HCT116 (cell line): Measurements from ENCODE around the gene CDYL2. TPM values are rescaled to one million over a fixed set of nuclear protein-coding genes. Genes with fewer than 3 reads are reported as not detected.

Source experiments
- ATAC-seq: fragments of 200-7000 bp; cut with Tn5 transposase; 2 replicates; pipeline ENCODE4 v1.9.1; 2020; ENCODE audit warnings: mild to moderate bottlenecking, moderate library complexity
- BruUV-seq: library from RNA; stranded (reverse); fragments of 400-500 nt; replicated peaks from 2 replicates; lab custom pipeline; 2021; lab: Mats Ljungman, UMichigan
- CTCF ChIA-PET: fragments of 300-600 bp; sonication (Branson Sonifier 250); formaldehyde crosslinking; loops from one replicate; lab custom pipeline; 2021; ENCODE audit warnings: antibody characterized with exemption; lab: Charles Lee
- POLR2A ChIA-PET: fragments of 300-600, 350-600 bp; sonication (Branson Sonifier 250); formaldehyde crosslinking; loops from one replicate; lab custom pipeline; 2021; ENCODE audit warnings: antibody characterized with exemption; lab: Charles Lee
- RAD21 ChIA-PET, 2 experiments: fragments of 300-600 bp; sonication (Branson Sonifier 250); formaldehyde crosslinking; loops; one replicate each; lab custom pipeline; 2023; ENCODE audit warnings: low total read pairs in 2 of 2; ENCODE audit not compliant: uncharacterized antibody in 2 of 2, unreplicated experiment in 2 of 2, low non-redundant PET in 1 of 2; lab: Charles Lee
- DNase-seq: peaks from one replicate; pipeline ENCODE4 v3.0.0-alpha.2; 2010; ENCODE audit warnings: low read depth, low spot score
- H2AFZ ChIP-seq: fragments of 200-600 bp; shearing (Covaris generic), sonication (generic); 2 replicates; pipeline ENCODE4 v1.6.1; 2017; ENCODE audit warnings: low read depth, mixed run types, mixed read lengths, antibody characterized with exemption, low read length; ENCODE audit not compliant: poor library complexity, severe bottlenecking
- H3K27ac ChIP-seq: 2 replicates; pipeline ENCODE4 v1.5.1; 2012; ENCODE audit warnings: low read depth, low read length
- H3K27me3 ChIP-seq: fragments of 200-600 bp; sonication (generic); 2 replicates; pipeline ENCODE4 v1.6.1; 2016; ENCODE audit warnings: mixed run types, low read length, mixed read lengths; ENCODE audit not compliant: insufficient read depth
- H3K36me3 ChIP-seq, 2 experiments: fragments of 200-500 bp in 1 of 2; fragments of 200-600 bp in 1 of 2; sonication (Bioruptor generic) in 1 of 2; sonication (generic) in 1 of 2; 2 replicates each; pipeline versions ENCODE4 v1.5.1 to v1.6.1; 2014 to 2016; ENCODE audit warnings: low read length in 2 of 2, inconsistent platforms in 1 of 2, mixed read lengths in 1 of 2, mixed run types in 1 of 2; ENCODE audit not compliant: insufficient read depth in 2 of 2, control insufficient read depth in 1 of 2
- H3K4me1 ChIP-seq, 2 experiments: fragments of 200-600 bp in 1 of 2; sonication (generic) in 1 of 2; 2 replicates each; pipeline versions ENCODE4 v1.5.1 to v1.6.1; 2012 to 2017; ENCODE audit warnings: low read length in 2 of 2, inconsistent platforms in 1 of 2, mild to moderate bottlenecking in 1 of 2, mixed read lengths in 1 of 2, mixed run types in 1 of 2, moderate library complexity in 1 of 2; ENCODE audit not compliant: insufficient read depth in 2 of 2, control insufficient read depth in 1 of 2
- H3K4me2 ChIP-seq: fragments of 200-600 bp; sonication (generic); 2 replicates; pipeline ENCODE4 v1.6.1; 2017; ENCODE audit warnings: mixed run types, low read length, mixed read lengths
- H3K4me3 ChIP-seq, 2 experiments: fragments of 200-600 bp in 1 of 2; sonication (generic) in 1 of 2; replicated peaks in 1 of 2; 2 replicates each; pipeline ENCODE4 v1.5.1; 2011 to 2016; ENCODE audit warnings: low read length in 2 of 2, control low read depth in 1 of 2, low read depth in 1 of 2, mild to moderate bottlenecking in 1 of 2, mixed read lengths in 1 of 2, mixed run types in 1 of 2
- H3K79me2 ChIP-seq: fragments of 200-600 bp; sonication (generic); 2 replicates; pipeline ENCODE4 v1.6.1; 2017; ENCODE audit warnings: mild to moderate bottlenecking, mixed run types, low read length, moderate library complexity, mixed read lengths; ENCODE audit not compliant: insufficient read depth
- H3K9ac ChIP-seq: fragments of 200-600 bp; sonication (generic); 2 replicates; pipeline ENCODE4 v1.6.1; 2016; ENCODE audit warnings: low read length, mixed read lengths
- H3K9me2 ChIP-seq: fragments of 200-600 bp; sonication (generic), shearing (Covaris generic); 2 replicates; pipeline ENCODE4 v1.6.1; 2017; ENCODE audit warnings: mixed run types, mild to moderate bottlenecking, moderate library complexity; ENCODE audit not compliant: insufficient read depth
- H3K9me3 ChIP-seq, 2 experiments: fragments of 200-500 bp in 1 of 2; fragments of 200-600 bp in 1 of 2; sonication (Bioruptor generic) in 1 of 2; sonication (generic) in 1 of 2; 2 replicates each; pipeline ENCODE4 v1.6.1; 2014 to 2017; ENCODE audit warnings: low read length in 2 of 2, mixed read lengths in 2 of 2, inconsistent platforms in 1 of 2, low read depth in 1 of 2, mild to moderate bottlenecking in 1 of 2, mixed run types in 1 of 2, moderate library complexity in 1 of 2; ENCODE audit not compliant: control insufficient read depth in 1 of 2, insufficient read depth in 1 of 2
- H4K20me1 ChIP-seq: fragments of 200-600 bp; sonication (generic), shearing (Covaris generic); 2 replicates; pipeline ENCODE4 v1.6.1; 2017; ENCODE audit warnings: mixed run types, mild to moderate bottlenecking, moderate library complexity; ENCODE audit not compliant: insufficient read depth
- CBX3 ChIP-seq: IDR thresholded peaks from 2 replicates; pipeline ENCODE4 v1.6.1; 2012; ENCODE audit warnings: low read depth
- EGR1 ChIP-seq: IDR thresholded peaks from 2 replicates; pipeline ENCODE4 v1.6.1; 2012; ENCODE audit warnings: low read depth
- ELF1 ChIP-seq: IDR thresholded peaks from 2 replicates; pipeline ENCODE4 v1.6.1; 2012; ENCODE audit warnings: low read depth, borderline replicate concordance
- EZH2 ChIP-seq: fragments of 200-600 bp; sonication (generic); IDR thresholded peaks from 2 replicates; pipeline ENCODE4 v1.6.1; 2017; ENCODE audit warnings: antibody characterized with exemption, mixed run types
- EZH2phosphoT487 ChIP-seq: fragments of 200-600 bp; IDR thresholded peaks from 2 replicates; pipeline ENCODE4 v1.6.1; 2018; ENCODE audit warnings: antibody characterized with exemption, borderline replicate concordance
- JUND ChIP-seq: IDR thresholded peaks from 2 replicates; pipeline ENCODE4 v1.6.1; 2012
- POLR2AphosphoS5 ChIP-seq: IDR thresholded peaks from 2 replicates; pipeline ENCODE4 v1.6.1; 2011; ENCODE audit warnings: mild to moderate bottlenecking, low read depth, low read length, moderate library complexity
- RAD21 ChIP-seq: IDR thresholded peaks from 2 replicates; pipeline ENCODE4 v1.6.1; 2012; ENCODE audit warnings: low read depth, mild to moderate bottlenecking
- SP1 ChIP-seq: IDR thresholded peaks from 2 replicates; pipeline ENCODE4 v1.6.1; 2012; ENCODE audit warnings: low read depth
- SRF ChIP-seq: IDR thresholded peaks from 2 replicates; pipeline ENCODE4 v1.6.1; 2012; ENCODE audit warnings: low read depth
- TCF7L2 ChIP-seq: IDR thresholded peaks from 2 replicates; pipeline ENCODE4 v1.7.0; 2011; ENCODE audit warnings: borderline replicate concordance, inconsistent platforms; ENCODE audit not compliant: insufficient read depth, insufficient read length; ENCODE audit errors: extremely low read depth
- ZFX ChIP-seq: fragments of 450-650 bp; IDR thresholded peaks from 2 replicates; pipeline ENCODE4 v1.6.1; 2017
- ZNF274 ChIP-seq: fragments of 200-500 bp; sonication (Bioruptor generic); IDR thresholded peaks from 2 replicates; pipeline ENCODE4 v1.6.1; 2014; ENCODE audit warnings: mild to moderate bottlenecking, low read depth, low read length, inconsistent platforms
- intact Hi-C: fragments of 100-400 bp; cut with micrococcal nuclease; formaldehyde crosslinking; loops from 2 replicates; pipeline ENCODE4 v1.10.0; 2022
- total RNA-seq: library from RNA; stranded (reverse); gene quantifications from one replicate; pipeline ENCODE4 v1.2.1, GENCODE V29; 2021; ENCODE audit not compliant: unreplicated experiment
- TF ChIP-seq, protein P1 (sequence below): IDR thresholded peaks from 2 replicates; pipeline ENCODE4 v1.6.1; 2012
- TF ChIP-seq, protein P2 (sequence below): IDR thresholded peaks from 2 replicates; pipeline ENCODE4 v1.6.1; 2011; ENCODE audit warnings: mild to moderate bottlenecking, low read length, moderate library complexity; ENCODE audit not compliant: insufficient replicate concordance; ENCODE audit errors: extremely low read depth
- TF ChIP-seq, protein P3 (sequence below), 3 experiments: fragments of 200-600 bp in 1 of 3; sonication (generic) in 1 of 3; IDR thresholded peaks in 2 of 3; conservative IDR thresholded peaks in 1 of 3; 2 replicates each; pipeline ENCODE4 v1.5.1; 2012 to 2017; ENCODE audit warnings: low read depth in 2 of 3, low read length in 2 of 3, antibody characterized with exemption in 1 of 3, borderline replicate concordance in 1 of 3, control low read depth in 1 of 3, mild to moderate bottlenecking in 1 of 3, mixed read lengths in 1 of 3, mixed run types in 1 of 3, moderate library complexity in 1 of 3; ENCODE audit not compliant: insufficient read depth in 1 of 3
- TF ChIP-seq, protein P4 (sequence below): IDR thresholded peaks from 2 replicates; pipeline ENCODE4 v1.6.1; 2012

CDYL2 gene
- total RNA-seq, 1 experiment from 2014 or later: 0.10 TPM

DNA sequence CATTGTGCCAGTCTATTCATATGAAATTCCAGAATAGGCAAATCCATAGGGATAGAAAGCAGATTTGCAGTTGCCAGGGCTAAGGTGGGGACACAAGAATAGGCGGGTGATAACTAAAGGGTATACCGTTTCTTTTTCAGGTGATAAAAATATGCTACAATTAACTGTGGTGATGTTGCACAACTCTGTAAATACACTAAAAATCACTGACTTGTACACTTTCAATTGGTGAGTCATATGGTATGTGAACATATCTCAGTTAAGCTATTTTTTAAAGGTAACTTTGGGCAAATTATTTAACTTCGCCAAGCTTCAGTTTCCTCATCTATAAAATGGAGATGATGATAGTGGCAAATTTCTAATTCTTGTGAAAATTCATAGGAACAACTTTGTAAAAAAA, 65.9 kb downstream of the CDYL2 start:
- H2AFZ ChIP-seq: no peak overlapping the region
- no peak overlapping the region for H3K27ac ChIP-seq
- ChIA-PET CTCF (no interaction called here), POLR2A (no interaction called here), RAD21 (no interaction called here)
- H3K79me2 ChIP-seq: no peaks in the 10 kb centered on the region
- no peaks in the 10 kb centered on the region for H3K36me3 ChIP-seq
- H3K9me2 ChIP-seq: no peaks in the 10 kb centered on the region
- no peaks in the 10 kb centered on the region for H3K4me1 ChIP-seq
- BruUV-seq: no TSS peak
- TF ChIP-seq POLR2AphosphoS5 (no peak), RAD21 (no peak), SRF (no peak), ZFX (no peak), SP1 (no peak), EGR1 (no peak)
- TF ChIP-seq, protein P1, sequence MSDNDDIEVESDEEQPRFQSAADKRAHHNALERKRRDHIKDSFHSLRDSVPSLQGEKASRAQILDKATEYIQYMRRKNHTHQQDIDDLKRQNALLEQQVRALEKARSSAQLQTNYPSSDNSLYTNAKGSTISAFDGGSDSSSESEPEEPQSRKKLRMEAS: no peak
- H3K9ac ChIP-seq: no peak overlapping the region
- no peak overlapping the region for H3K4me3 ChIP-seq
- H3K9me3 ChIP-seq: no peaks in the 10 kb centered on the region; a peak in 1 of 4 replicates
- intact Hi-C loops: no loop called here
- H4K20me1 ChIP-seq: no peaks in the 10 kb centered on the region
- no peak for DNase-seq
- no peaks in the 10 kb centered on the region for H3K27me3 ChIP-seq
- ATAC-seq: no peak
- no peak overlapping the region for H3K4me2 ChIP-seq

DNA sequence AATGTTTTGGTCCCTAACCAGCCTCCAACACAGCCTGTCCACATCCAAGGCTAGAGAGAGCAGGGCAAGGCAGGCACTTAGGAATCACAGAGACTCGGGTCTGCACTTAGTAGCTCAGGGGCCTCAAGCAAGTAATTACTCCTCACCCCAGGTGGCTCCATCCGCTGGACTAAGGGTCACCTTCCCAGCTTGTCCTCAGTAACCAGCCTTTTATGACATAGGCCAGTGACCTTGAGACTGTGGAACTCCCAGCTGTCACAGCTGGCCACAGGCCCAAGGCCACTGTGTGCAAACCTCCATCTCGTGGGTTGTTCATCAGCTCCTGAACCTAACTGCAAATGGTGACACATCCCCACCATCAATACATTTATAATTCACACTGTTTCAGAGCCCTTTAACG, 68.6 kb downstream of the CDYL2 start:
- intact Hi-C loops: no loop called here
- Histone ChIP-seq H2AFZ (no peak overlapping the region), H3K36me3 (no peaks in the 10 kb centered on the region), H3K9me2 (no peaks in the 10 kb centered on the region), H3K9me3 (no peaks in the 10 kb centered on the region; a peak in 1 of 4 replicates), H3K79me2 (no peaks in the 10 kb centered on the region), H4K20me1 (no peaks in the 10 kb centered on the region), H3K4me3 (no peak overlapping the region), H3K9ac (no peak overlapping the region), H3K4me2 (no peak overlapping the region), H3K4me1 (no peaks in the 10 kb centered on the region), H3K27me3 (no peaks in the 10 kb centered on the region), H3K27ac (no peak overlapping the region)
- ChIA-PET RAD21 (no interaction called here), CTCF (no interaction called here), POLR2A (no interaction called here)
- DNase-seq (no peak), ATAC-seq (no peak)
- no TSS peak for BruUV-seq
- TF ChIP-seq, protein P2, sequence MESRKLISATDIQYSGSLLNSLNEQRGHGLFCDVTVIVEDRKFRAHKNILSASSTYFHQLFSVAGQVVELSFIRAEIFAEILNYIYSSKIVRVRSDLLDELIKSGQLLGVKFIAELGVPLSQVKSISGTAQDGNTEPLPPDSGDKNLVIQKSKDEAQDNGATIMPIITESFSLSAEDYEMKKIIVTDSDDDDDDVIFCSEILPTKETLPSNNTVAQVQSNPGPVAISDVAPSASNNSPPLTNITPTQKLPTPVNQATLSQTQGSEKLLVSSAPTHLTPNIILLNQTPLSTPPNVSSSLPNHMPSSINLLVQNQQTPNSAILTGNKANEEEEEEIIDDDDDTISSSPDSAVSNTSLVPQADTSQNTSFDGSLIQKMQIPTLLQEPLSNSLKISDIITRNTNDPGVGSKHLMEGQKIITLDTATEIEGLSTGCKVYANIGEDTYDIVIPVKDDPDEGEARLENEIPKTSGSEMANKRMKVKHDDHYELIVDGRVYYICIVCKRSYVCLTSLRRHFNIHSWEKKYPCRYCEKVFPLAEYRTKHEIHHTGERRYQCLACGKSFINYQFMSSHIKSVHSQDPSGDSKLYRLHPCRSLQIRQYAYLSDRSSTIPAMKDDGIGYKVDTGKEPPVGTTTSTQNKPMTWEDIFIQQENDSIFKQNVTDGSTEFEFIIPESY: no peak
- TF ChIP-seq, protein P1: no peak
- TF ChIP-seq EZH2 (no peak), SP1 (no peak), ZNF274 (no peak), ELF1 (no peak), RAD21 (no peak), TCF7L2 (no peak), ZFX (no peak), POLR2AphosphoS5 (no peak), CBX3 (no peak), EZH2phosphoT487 (no peak), JUND (no peak)
- TF ChIP-seq, protein P3, sequence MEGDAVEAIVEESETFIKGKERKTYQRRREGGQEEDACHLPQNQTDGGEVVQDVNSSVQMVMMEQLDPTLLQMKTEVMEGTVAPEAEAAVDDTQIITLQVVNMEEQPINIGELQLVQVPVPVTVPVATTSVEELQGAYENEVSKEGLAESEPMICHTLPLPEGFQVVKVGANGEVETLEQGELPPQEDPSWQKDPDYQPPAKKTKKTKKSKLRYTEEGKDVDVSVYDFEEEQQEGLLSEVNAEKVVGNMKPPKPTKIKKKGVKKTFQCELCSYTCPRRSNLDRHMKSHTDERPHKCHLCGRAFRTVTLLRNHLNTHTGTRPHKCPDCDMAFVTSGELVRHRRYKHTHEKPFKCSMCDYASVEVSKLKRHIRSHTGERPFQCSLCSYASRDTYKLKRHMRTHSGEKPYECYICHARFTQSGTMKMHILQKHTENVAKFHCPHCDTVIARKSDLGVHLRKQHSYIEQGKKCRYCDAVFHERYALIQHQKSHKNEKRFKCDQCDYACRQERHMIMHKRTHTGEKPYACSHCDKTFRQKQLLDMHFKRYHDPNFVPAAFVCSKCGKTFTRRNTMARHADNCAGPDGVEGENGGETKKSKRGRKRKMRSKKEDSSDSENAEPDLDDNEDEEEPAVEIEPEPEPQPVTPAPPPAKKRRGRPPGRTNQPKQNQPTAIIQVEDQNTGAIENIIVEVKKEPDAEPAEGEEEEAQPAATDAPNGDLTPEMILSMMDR (IDR thresholded peaks at IDR 0.05 in 2 of 3, conservative IDR thresholded peaks at IDR 0.05 in 1 of 3; ENCODE audit: borderline replicate concordance in 1 of 3, insufficient read depth in 1 of 3, low read depth in 2 of 3, low read length in 2 of 3): no peak
- TF ChIP-seq, protein P4, sequence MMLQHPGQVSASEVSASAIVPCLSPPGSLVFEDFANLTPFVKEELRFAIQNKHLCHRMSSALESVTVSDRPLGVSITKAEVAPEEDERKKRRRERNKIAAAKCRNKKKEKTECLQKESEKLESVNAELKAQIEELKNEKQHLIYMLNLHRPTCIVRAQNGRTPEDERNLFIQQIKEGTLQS: no peak
